HUES6 (cell line): ENCODE data around the gene ACOXL.

Experiments
- H3K27ac ChIP-seq: 2 replicates; pipeline ENCODE4 v1.7.0; 2013; ENCODE audit warnings: low read depth, mild to moderate bottlenecking, low read length, inconsistent platforms
- H3K27me3 ChIP-seq: 2 replicates; pipeline ENCODE4 v1.6.1; 2013; ENCODE audit warnings: low read length; ENCODE audit not compliant: control insufficient read depth, insufficient read depth
- H3K36me3 ChIP-seq: 2 replicates; pipeline ENCODE4 v1.6.1; 2013; ENCODE audit warnings: low read length; ENCODE audit not compliant: control insufficient read depth, insufficient read depth
- H3K4me1 ChIP-seq: 2 replicates; pipeline ENCODE4 v1.6.1; 2013; ENCODE audit warnings: low read length; ENCODE audit not compliant: control insufficient read depth, insufficient read depth
- H3K4me3 ChIP-seq: 2 replicates; pipeline ENCODE4 v1.5.1; 2013; ENCODE audit warnings: low read depth, low read length
- H3K9ac ChIP-seq: one replicate; pipeline ENCODE4 v1.6.1; 2013; ENCODE audit warnings: mild to moderate bottlenecking, low read length
- H3K9me3 ChIP-seq: 2 replicates; pipeline ENCODE4 v1.6.1; 2013; ENCODE audit warnings: low read depth, low read length; ENCODE audit not compliant: control insufficient read depth, insufficient read depth

The ACOXL gene

GRCh38 chr2:110812726-110813645, 80.6 kb downstream of the ACOXL start:
- Histone ChIP-seq H3K4me1 (peaks cover 6% of the 10 kb centered on the region; the same call in 1 of the 2 replicates), H3K9ac (no peak overlapping the region), H3K4me3 (no peak overlapping the region), H3K9me3 (no peaks in the 10 kb centered on the region), H3K36me3 (peaks cover 28% of the 10 kb centered on the region; the same call in 1 of the 2 replicates), H3K27ac (no peak overlapping the region), H3K27me3 (no peaks in the 10 kb centered on the region)

- Histone ChIP-seq H3K4me1 (peaks cover 6% of the 10 kb centered on the region; the same call in 1 of the 2 replicates), H3K4me3 (no peak overlapping the region), H3K9me3 (no peaks in the 10 kb centered on the region), H3K27ac (no peak overlapping the region), H3K27me3 (no peaks in the 10 kb centered on the region), H3K9ac (no peak overlapping the region), H3K36me3 (peaks cover 28% of the 10 kb centered on the region; the same call in 1 of the 2 replicates)
Measured at GRCh38 chr2:110813896-110814295, 81.5 kb downstream of the ACOXL start.

- Histone ChIP-seq H3K9me3 (no peaks in the 10 kb centered on the region), H3K27me3 (no peaks in the 10 kb centered on the region), H3K27ac (no peak overlapping the region), H3K9ac (no peak overlapping the region), H3K36me3 (peaks cover 24% of the 10 kb centered on the region; the same call in 1 of the 2 replicates), H3K4me3 (no peak overlapping the region), H3K4me1 (peaks cover 6% of the 10 kb centered on the region; the same call in 1 of the 2 replicates)
Measured at GRCh38 chr2:110815938-110816337, 83.6 kb downstream of the ACOXL start.

DNA sequence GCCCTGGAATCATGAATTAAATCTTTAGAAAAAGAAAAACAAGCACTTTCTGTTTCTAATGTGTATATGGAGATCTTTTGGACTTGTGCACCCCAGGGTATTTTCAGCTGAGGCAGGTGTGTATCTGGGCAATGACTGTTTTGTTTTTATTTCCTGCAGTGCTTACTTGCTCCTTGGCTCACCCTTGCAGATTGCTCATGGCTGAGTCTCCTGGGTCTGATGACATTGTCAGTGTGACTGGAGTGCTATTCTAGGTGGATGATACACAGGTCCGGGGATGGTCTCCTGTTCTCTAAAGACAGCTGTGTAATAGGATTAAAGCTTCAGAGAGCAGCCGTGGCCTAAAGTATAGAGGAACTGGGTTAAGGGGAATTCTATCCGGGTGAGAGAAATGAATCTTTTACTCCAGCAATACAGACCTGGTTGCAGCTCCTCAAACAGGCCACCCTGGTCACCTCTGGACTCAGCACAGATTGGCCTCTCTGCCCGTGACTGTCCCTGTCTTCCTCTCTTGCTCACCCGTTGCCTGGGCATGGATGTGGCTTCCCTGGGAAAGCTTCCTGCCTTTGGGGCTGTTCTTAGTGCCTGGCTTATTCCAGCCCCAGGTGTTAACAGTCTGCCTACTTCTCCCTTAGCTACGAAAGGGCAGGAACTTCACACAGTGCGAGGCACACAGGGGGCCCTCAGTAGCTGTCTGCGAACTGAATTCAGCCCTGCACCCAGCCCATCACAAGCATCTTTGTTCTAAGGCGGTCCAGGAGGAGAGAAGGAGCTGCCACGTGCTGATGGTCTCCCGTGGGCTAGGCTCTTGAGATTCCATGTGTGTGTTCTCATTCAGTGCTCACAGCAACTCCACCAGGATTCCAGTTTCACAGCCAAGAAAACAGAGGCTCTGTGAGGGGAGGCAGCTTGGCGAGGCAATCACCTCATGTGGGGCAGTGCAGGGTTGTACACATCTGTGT, 84.3 kb downstream of the ACOXL start:
- Histone ChIP-seq H3K27ac (no peak overlapping the region), H3K9ac (no peak overlapping the region), H3K4me1 (0 out of 2 replicates have a peak, but pooled peaks cover 2% of the 10 kb centered on the region), H3K4me3 (no peak overlapping the region), H3K9me3 (no peaks in the 10 kb centered on the region), H3K36me3 (peaks cover 29% of the 10 kb centered on the region; the same call in 1 of the 2 replicates), H3K27me3 (no peaks in the 10 kb centered on the region)

DNA sequence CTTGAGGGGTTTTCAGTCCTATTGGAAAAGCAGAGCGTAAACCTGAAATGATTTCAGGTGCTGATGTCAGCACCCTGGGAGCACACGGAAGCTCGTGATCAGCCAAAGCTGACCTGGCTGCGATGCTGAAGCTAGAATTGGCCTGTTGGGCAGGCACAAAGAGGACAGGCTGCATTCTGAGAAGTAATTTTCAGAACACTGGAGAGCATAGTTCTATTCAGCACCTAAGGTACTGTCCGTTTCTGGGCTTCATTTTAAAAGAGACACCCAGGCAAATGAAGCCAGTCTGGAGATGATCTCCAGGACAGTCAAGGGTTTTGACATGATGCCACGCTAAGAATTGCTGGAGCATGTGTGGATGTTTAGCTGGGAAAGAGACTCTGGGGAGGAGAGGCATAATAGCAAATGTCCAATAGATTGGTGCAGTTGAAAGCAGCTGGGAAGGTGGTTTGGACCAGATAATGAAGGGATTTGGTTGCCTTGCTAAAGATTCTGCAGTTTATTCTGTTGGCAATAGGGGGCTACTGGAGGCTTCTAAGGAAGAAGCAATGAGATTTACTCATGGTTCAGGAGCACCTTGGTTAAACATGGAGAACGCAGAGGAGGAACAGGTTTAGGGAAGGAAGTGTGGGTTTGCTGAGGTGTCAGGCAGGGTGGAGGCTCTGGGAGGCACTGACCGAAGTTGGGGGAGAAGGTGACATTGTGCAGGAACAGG, 86.6 kb downstream of the ACOXL start:
- Histone ChIP-seq H3K36me3 (peaks cover 27% of the 10 kb centered on the region; the same call in 1 of the 2 replicates), H3K4me1 (no peaks in the 10 kb centered on the region), H3K27me3 (no peaks in the 10 kb centered on the region)

GRCh38 chr2:110819711-110820110, 87.3 kb downstream of the ACOXL start:
- peaks cover 27% of the 10 kb centered on the region; the same call in 1 of the 2 replicates for H3K36me3 ChIP-seq
- no peak overlapping the region for H3K4me3 ChIP-seq
- H3K9ac ChIP-seq, result no peak overlapping the region
- H3K27ac ChIP-seq, result no peak overlapping the region
- H3K9me3 ChIP-seq, result peaks cover 15% of the 10 kb centered on the region; the same call in 1 of the 2 replicates
- no peaks in the 10 kb centered on the region for H3K4me1 ChIP-seq
- no peaks in the 10 kb centered on the region for H3K27me3 ChIP-seq

More for the DNA sequence above, 86.6 kb downstream of the ACOXL start:
- Histone ChIP-seq H3K9me3 (peaks cover 12% of the 10 kb centered on the region; the same call in 1 of the 2 replicates), H3K9ac (no peak overlapping the region), H3K27ac (no peak overlapping the region), H3K4me3 (no peak overlapping the region)

GRCh38 chr2:110820128-110820527, 87.8 kb downstream of the ACOXL start:
- H3K27me3 ChIP-seq, result no peaks in the 10 kb centered on the region
- no peak overlapping the region for H3K9ac ChIP-seq

GRCh38 chr2:110823165-110823564, 90.8 kb downstream of the ACOXL start:
- Histone ChIP-seq H3K36me3 (peaks cover 15% of the 10 kb centered on the region; the same call in 1 of the 2 replicates), H3K27me3 (no peaks in the 10 kb centered on the region), H3K9me3 (peaks cover 15% of the 10 kb centered on the region; the same call in 1 of the 2 replicates), H3K4me3 (no peak overlapping the region), H3K9ac (no peak overlapping the region), H3K27ac (no peak overlapping the region), H3K4me1 (no peaks in the 10 kb centered on the region)

More at GRCh38 chr2:110820128-110820527, 87.8 kb downstream of the ACOXL start:
- Histone ChIP-seq H3K4me1 (no peaks in the 10 kb centered on the region), H3K4me3 (no peak overlapping the region), H3K9me3 (peaks cover 15% of the 10 kb centered on the region; the same call in 1 of the 2 replicates), H3K36me3 (peaks cover 27% of the 10 kb centered on the region; the same call in 1 of the 2 replicates), H3K27ac (no peak overlapping the region)

- Histone ChIP-seq H3K4me1 (no peaks in the 10 kb centered on the region), H3K27ac (no peak overlapping the region), H3K4me3 (no peak overlapping the region), H3K36me3 (peaks cover 2% of the 10 kb centered on the region; the same call in 1 of the 2 replicates), H3K9ac (no peak overlapping the region), H3K27me3 (no peaks in the 10 kb centered on the region), H3K9me3 (peaks cover 12% of the 10 kb centered on the region; the same call in 1 of the 2 replicates)
Measured at GRCh38 chr2:110827511-110827910, 95.1 kb downstream of the ACOXL start.

- no peak overlapping the region for H3K27ac ChIP-seq
- H3K9ac ChIP-seq, result no peak overlapping the region
- H3K36me3 ChIP-seq, result no peaks in the 10 kb centered on the region
- peaks cover 9% of the 10 kb centered on the region; the same call in 1 of the 2 replicates for H3K9me3 ChIP-seq
- peaks cover 5% of the 10 kb centered on the region for H3K4me1 ChIP-seq
- H3K4me3 ChIP-seq, result no peak overlapping the region
- no peaks in the 10 kb centered on the region for H3K27me3 ChIP-seq
Measured at GRCh38 chr2:110828330-110828729, 96.0 kb downstream of the ACOXL start.
